HL-60 (cell line): ENCODE measurements around the gene AOPEP.

Experiments used
- TF ChIP-seq, protein P1 (sequence below): IDR thresholded peaks from 2 replicates; pipeline ENCODE4 v1.6.1; 2012; ENCODE audit warnings: low read depth; ENCODE audit not compliant: insufficient replicate concordance
- TF ChIP-seq, protein P2 (sequence below): IDR thresholded peaks from one replicate; pipeline ENCODE4 v1.5.1; 2011; ENCODE audit warnings: low read length, control low read depth, inconsistent platforms; ENCODE audit not compliant: insufficient read depth

DNA sequence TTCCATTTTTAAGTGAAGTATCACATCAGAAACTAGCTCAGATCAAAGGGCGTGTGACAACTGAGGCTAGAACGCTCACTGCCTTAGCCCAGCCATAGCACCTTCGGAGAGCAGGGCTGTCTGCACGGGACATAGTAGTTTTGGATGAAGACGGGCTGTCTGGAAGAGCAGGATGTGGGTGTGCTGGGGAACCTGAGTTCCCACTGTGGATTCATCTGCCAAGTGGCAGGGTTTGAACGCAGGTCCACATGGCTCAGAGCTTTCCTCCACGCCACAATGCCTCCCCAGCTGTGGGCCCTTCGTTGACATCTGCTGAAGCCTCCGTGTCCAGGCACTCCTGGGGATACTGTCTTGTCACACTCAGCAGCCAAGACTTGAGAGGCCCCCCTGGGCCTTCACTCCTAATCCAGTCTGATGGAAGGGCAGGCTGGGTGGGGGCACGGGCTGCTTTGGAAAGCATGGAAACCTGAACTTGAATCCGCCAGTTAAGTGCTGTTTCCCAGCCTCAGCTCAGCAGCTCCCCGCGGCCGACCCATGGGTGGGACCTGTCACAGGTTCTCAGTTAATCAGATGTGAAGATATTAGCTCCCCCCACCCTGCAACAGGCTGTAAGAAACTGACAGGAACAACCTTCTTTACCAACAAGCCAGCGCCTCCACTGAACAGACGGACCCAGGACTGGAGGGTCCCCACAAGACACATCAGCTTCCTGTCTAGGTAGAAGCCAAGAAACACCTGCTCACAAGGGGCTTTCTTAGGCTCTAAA, 362.9 kb downstream of the AOPEP start:
- TF ChIP-seq, protein P1, sequence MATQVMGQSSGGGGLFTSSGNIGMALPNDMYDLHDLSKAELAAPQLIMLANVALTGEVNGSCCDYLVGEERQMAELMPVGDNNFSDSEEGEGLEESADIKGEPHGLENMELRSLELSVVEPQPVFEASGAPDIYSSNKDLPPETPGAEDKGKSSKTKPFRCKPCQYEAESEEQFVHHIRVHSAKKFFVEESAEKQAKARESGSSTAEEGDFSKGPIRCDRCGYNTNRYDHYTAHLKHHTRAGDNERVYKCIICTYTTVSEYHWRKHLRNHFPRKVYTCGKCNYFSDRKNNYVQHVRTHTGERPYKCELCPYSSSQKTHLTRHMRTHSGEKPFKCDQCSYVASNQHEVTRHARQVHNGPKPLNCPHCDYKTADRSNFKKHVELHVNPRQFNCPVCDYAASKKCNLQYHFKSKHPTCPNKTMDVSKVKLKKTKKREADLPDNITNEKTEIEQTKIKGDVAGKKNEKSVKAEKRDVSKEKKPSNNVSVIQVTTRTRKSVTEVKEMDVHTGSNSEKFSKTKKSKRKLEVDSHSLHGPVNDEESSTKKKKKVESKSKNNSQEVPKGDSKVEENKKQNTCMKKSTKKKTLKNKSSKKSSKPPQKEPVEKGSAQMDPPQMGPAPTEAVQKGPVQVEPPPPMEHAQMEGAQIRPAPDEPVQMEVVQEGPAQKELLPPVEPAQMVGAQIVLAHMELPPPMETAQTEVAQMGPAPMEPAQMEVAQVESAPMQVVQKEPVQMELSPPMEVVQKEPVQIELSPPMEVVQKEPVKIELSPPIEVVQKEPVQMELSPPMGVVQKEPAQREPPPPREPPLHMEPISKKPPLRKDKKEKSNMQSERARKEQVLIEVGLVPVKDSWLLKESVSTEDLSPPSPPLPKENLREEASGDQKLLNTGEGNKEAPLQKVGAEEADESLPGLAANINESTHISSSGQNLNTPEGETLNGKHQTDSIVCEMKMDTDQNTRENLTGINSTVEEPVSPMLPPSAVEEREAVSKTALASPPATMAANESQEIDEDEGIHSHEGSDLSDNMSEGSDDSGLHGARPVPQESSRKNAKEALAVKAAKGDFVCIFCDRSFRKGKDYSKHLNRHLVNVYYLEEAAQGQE: no peak
- TF ChIP-seq, protein P2, sequence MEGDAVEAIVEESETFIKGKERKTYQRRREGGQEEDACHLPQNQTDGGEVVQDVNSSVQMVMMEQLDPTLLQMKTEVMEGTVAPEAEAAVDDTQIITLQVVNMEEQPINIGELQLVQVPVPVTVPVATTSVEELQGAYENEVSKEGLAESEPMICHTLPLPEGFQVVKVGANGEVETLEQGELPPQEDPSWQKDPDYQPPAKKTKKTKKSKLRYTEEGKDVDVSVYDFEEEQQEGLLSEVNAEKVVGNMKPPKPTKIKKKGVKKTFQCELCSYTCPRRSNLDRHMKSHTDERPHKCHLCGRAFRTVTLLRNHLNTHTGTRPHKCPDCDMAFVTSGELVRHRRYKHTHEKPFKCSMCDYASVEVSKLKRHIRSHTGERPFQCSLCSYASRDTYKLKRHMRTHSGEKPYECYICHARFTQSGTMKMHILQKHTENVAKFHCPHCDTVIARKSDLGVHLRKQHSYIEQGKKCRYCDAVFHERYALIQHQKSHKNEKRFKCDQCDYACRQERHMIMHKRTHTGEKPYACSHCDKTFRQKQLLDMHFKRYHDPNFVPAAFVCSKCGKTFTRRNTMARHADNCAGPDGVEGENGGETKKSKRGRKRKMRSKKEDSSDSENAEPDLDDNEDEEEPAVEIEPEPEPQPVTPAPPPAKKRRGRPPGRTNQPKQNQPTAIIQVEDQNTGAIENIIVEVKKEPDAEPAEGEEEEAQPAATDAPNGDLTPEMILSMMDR: no peak
